Endothelial cell of umbilical vein (primary cell): ENCODE measurements around the gene RCAN3. TPM values are rescaled to one million over a fixed set of nuclear protein-coding genes. Genes with fewer than 3 reads are reported as not detected.

Experiments used
- BruUV-seq: library from RNA; stranded (reverse); fragments of 400-500 nt; replicated peaks from 2 replicates; lab custom pipeline; 2021; lab: Mats Ljungman, UMichigan
- CTCF ChIA-PET: fragments of 300-600, 350-600 bp; sonication (Branson Sonifier 250); formaldehyde crosslinking; loops from one replicate; lab custom pipeline; 2021; ENCODE audit warnings: antibody characterized with exemption, inconsistent platforms; lab: Charles Lee
- POLR2A ChIA-PET: fragments of 300-600, 350-600 bp; sonication (Branson Sonifier 250); formaldehyde crosslinking; loops from one replicate; lab custom pipeline; 2021; ENCODE audit warnings: antibody characterized with exemption, inconsistent platforms; lab: Charles Lee
- DNase-seq: peaks from one replicate; pipeline ENCODE4 v3.0.0-alpha.2; 2011; ENCODE audit warnings: low read depth, low spot score
- FAIRE-seq: peaks from 2 replicates; lab custom pipeline; 2011; peaks lifted over from hg19 to GRCh38; lab: Jason Lieb, UNC
- H2AFZ ChIP-seq: 2 replicates; pipeline ENCODE4 v1.6.0; 2012; ENCODE audit warnings: low read depth, low read length, control low read depth, inconsistent platforms
- H3K27ac ChIP-seq: 2 replicates; pipeline ENCODE4 v1.5.1; 2011; ENCODE audit warnings: low read depth, mild to moderate bottlenecking, control low read depth, low read length, moderate library complexity; ENCODE audit not compliant: insufficient read depth
- H3K27me3 ChIP-seq, 2 experiments: 2 replicates each; pipeline versions ENCODE4 v1.6.0 to v1.6.1; 2011; ENCODE audit warnings: low read length in 2 of 2, mixed read lengths in 1 of 2; ENCODE audit not compliant: control insufficient read depth in 2 of 2, insufficient read depth in 2 of 2
- H3K36me3 ChIP-seq, 2 experiments: 2 replicates in 1 of 2; 3 replicates in 1 of 2; pipeline ENCODE4 v1.5.1; 2011; ENCODE audit warnings: low read length in 2 of 2, mild to moderate bottlenecking in 1 of 2, moderate library complexity in 1 of 2; ENCODE audit not compliant: control insufficient read depth in 2 of 2, insufficient read depth in 2 of 2; ENCODE audit errors: extremely low read depth in 1 of 2
- H3K4me1 ChIP-seq: 3 replicates; pipeline ENCODE4 v1.5.1; 2011; ENCODE audit warnings: mild to moderate bottlenecking, low read length; ENCODE audit not compliant: control insufficient read depth, insufficient read depth; ENCODE audit errors: extremely low read depth
- H3K4me2 ChIP-seq: 2 replicates; pipeline ENCODE4 v1.6.1; 2011; ENCODE audit warnings: low read length, control low read depth, mixed read lengths; ENCODE audit not compliant: insufficient read depth
- H3K4me3 ChIP-seq, 3 experiments: fragments of 200-600 bp in 1 of 3; sonication (generic), shearing (Covaris generic) in 1 of 3; replicated peaks in 1 of 3; 2 replicates each; pipeline ENCODE4 v1.5.1; 2011 to 2016; ENCODE audit warnings: control low read depth in 3 of 3, low read length in 3 of 3, mild to moderate bottlenecking in 2 of 3, inconsistent platforms in 1 of 3, low read depth in 1 of 3, moderate library complexity in 1 of 3; ENCODE audit not compliant: insufficient read depth in 1 of 3
- H3K79me2 ChIP-seq: 2 replicates; pipeline ENCODE4 v1.6.0; 2012; ENCODE audit warnings: low read length, inconsistent platforms; ENCODE audit not compliant: control insufficient read depth, insufficient read depth
- H3K9ac ChIP-seq: replicated peaks from 2 replicates; pipeline ENCODE3; 2011; ENCODE audit warnings: low read length, control low read depth; ENCODE audit not compliant: insufficient read depth; ENCODE audit errors: extremely low read depth
- H3K9me1 ChIP-seq: replicated peaks from 3 replicates; pipeline ENCODE4 v1.6.0; 2011; ENCODE audit warnings: mild to moderate bottlenecking, low read length; ENCODE audit not compliant: control insufficient read depth, insufficient read depth; ENCODE audit errors: extremely low read depth
- H3K9me3 ChIP-seq: replicated peaks from 2 replicates; pipeline ENCODE4 v1.5.1; 2012; ENCODE audit warnings: low read length, inconsistent platforms; ENCODE audit not compliant: control insufficient read depth, insufficient read depth
- H4K20me1 ChIP-seq: replicated peaks from 2 replicates; pipeline ENCODE3; 2011; ENCODE audit warnings: mild to moderate bottlenecking, low read length; ENCODE audit not compliant: control insufficient read depth, insufficient read depth; ENCODE audit errors: extremely low read depth
- CTCF ChIP-seq, 2 donors: IDR thresholded peaks; 1 replicate in 1 of 2; 2 replicates in 1 of 2; pipeline ENCODE4 v1.5.1; 2011; ENCODE audit warnings: low read length in 2 of 2, mild to moderate bottlenecking in 2 of 2, moderate library complexity in 2 of 2, control low read depth in 1 of 2, inconsistent platforms in 1 of 2, low read depth in 1 of 2; ENCODE audit not compliant: insufficient read depth in 1 of 2; ENCODE audit errors: extremely low read depth in 1 of 2
- EZH2 ChIP-seq: IDR thresholded peaks from 2 replicates; pipeline ENCODE4 v1.6.1; 2012; ENCODE audit warnings: borderline replicate concordance, low read depth, mild to moderate bottlenecking, moderate library complexity, low read length, inconsistent platforms; ENCODE audit not compliant: severe bottlenecking
- FOS ChIP-seq: IDR thresholded peaks from 2 replicates; pipeline ENCODE4 v1.6.1; 2011; ENCODE audit warnings: mild to moderate bottlenecking, low read length, moderate library complexity, borderline replicate concordance; ENCODE audit not compliant: insufficient read depth
- GATA2 ChIP-seq: IDR thresholded peaks from 2 replicates; pipeline ENCODE4 v1.7.0; 2011; ENCODE audit warnings: low read depth, mild to moderate bottlenecking, moderate library complexity, mixed read lengths, low read length; ENCODE audit not compliant: insufficient read length, insufficient read depth
- JUN ChIP-seq: IDR thresholded peaks from 2 replicates; pipeline ENCODE4 v1.6.1; 2011; ENCODE audit warnings: borderline replicate concordance, low read depth; ENCODE audit not compliant: insufficient read length, insufficient read depth
- MAX ChIP-seq: IDR thresholded peaks from 2 replicates; pipeline ENCODE4 v1.6.1; 2011; ENCODE audit not compliant: insufficient read depth, insufficient read length
- MYC ChIP-seq: IDR thresholded peaks from one replicate; pipeline ENCODE4 v1.6.1; 2011; ENCODE audit warnings: mild to moderate bottlenecking, low read depth, low read length
- POLR2A ChIP-seq: IDR thresholded peaks from 2 replicates; pipeline ENCODE4 v1.6.1; 2012; ENCODE audit warnings: low read depth, mild to moderate bottlenecking, control low read depth, low read length
- POLR2AphosphoS5 ChIP-seq: IDR thresholded peaks from 2 replicates; pipeline ENCODE4 v1.6.1; 2012; ENCODE audit warnings: low read depth, mild to moderate bottlenecking, control low read depth, low read length, moderate library complexity; ENCODE audit not compliant: insufficient read depth
- dilution Hi-C: fragments of 300-500 bp; cut with MboI; formaldehyde crosslinking; loops from one replicate; pipeline ENCODE4 v1.15.0; 2019; ENCODE audit warnings: low sequenced_read_pairs; ENCODE audit not compliant: extremely low pct_ligation_motif_present
- intact Hi-C: fragments of 100-400 bp; cut with micrococcal nuclease; formaldehyde crosslinking; loops from one replicate; pipeline ENCODE4 v1.10.0; 2022
- polyA plus RNA-seq, 4 experiments: library from polyadenylated mRNA; depleted of rRNA in 3 of 4; stranded (reverse) in 3 of 4; unstranded in 1 of 4; fragments of >200 nt; gene quantifications; 2 replicates each; pipeline versions ENCODE4 v1.2.1 to v1.2.3, GENCODE V29; 2011 to 2012; ENCODE audit warnings: missing spikeins in 1 of 4
- total RNA-seq: library from RNA; stranded (reverse); gene quantifications from 2 replicates; pipeline ENCODE4 v1.2.3, GENCODE V29; 2021

RCAN3 gene
- total and polyA plus RNA-seq, 2 donors (not counting 3 experiments of a cell fraction or from before 2014, with no cell fraction given) = 0.99 to 5.1 TPM

GRCh38 chr1:24513706-24514105, 11.1 kb downstream of the RCAN3 start:
- BruUV-seq = no TSS peak
- Histone ChIP-seq H3K4me1 (no peaks in the 10 kb centered on the region), H3K36me3 (no peaks in the 10 kb centered on the region), H4K20me1 (no peaks in the 10 kb centered on the region), H2AFZ (no peak overlapping the region), H3K9ac (no peak overlapping the region), H3K9me3 (no peaks in the 10 kb centered on the region), H3K79me2 (no peaks in the 10 kb centered on the region), H3K4me3 (no peak overlapping the region), H3K27me3 (no peaks in the 10 kb centered on the region), H3K4me2 (no peak overlapping the region), H3K27ac (no peak overlapping the region), H3K9me1 (no peaks in the 10 kb centered on the region)
- intact Hi-C loops = no loop called here
- POLR2A ChIA-PET = no interaction called here
- FAIRE-seq (no peak), DNase-seq (no peak)
- dilution Hi-C loops = no loop called here
- CTCF ChIA-PET = no interaction called here
- TF ChIP-seq JUN (no peak), FOS (no peak)

GRCh38 chr1:24514946-24515345, 12.3 kb downstream of the RCAN3 start:
- TF ChIP-seq CTCF (IDR thresholded peaks at IDR 0.05; ENCODE audit: extremely low read depth in 1 of 2, insufficient read depth in 1 of 2, low read depth in 1 of 2, low read length in 2 of 2) = no peak
- TF ChIP-seq FOS = no peak
- no peak for TF ChIP-seq POLR2A
- no peak for TF ChIP-seq POLR2AphosphoS5
- TF ChIP-seq GATA2 = no peak
- no peak for TF ChIP-seq JUN
- TF ChIP-seq MAX = no peak
- TF ChIP-seq EZH2 = no peak
- no peak for TF ChIP-seq MYC
- Histone ChIP-seq H3K4me2 (no peak overlapping the region), H3K9me3 (no peaks in the 10 kb centered on the region), H3K9me1 (no peaks in the 10 kb centered on the region), H3K27me3 (no peaks in the 10 kb centered on the region), H3K27ac (no peak overlapping the region), H2AFZ (no peak overlapping the region), H3K79me2 (no peaks in the 10 kb centered on the region), H3K36me3 (no peaks in the 10 kb centered on the region), H4K20me1 (no peaks in the 10 kb centered on the region), H3K4me3 (no peak overlapping the region), H3K4me1 (no peaks in the 10 kb centered on the region), H3K9ac (no peak overlapping the region)
- DNase-seq (no peak), FAIRE-seq (no peak)
- dilution Hi-C loops (no loop called here), intact Hi-C loops (no loop called here)
- ChIA-PET CTCF (interaction anchor here (0.9 to 5.3 kb wide), 4 partner anchors 12 to 316 kb away, joined by 3 to 40 read pairs (median 6); no protein-coding TSS in a partner anchor), POLR2A (no interaction called here)
- no TSS peak for BruUV-seq
